Stimulated activated CD4-positive, alpha-beta T cell treated with anti-CD3 and anti-CD28 coated beads, Interleukin-12 subunit alpha, Interleukin-12 subunit beta, amount 100 ng/mL, for 24 hours (primary cell): Measurements from ENCODE around the gene EIF2B4.
A peak's percentile ranks its signal among the peaks of the same experiment; 100 is the strongest.
"Not testable (repeated sequence)": the region's sequence is repeated elsewhere in the genome, so short reads cannot be mapped to it uniquely, and the experiment has no call there.

Experiments used
- DNase-seq, 2 experiments: peaks; one replicate each; pipeline ENCODE4 v3.0.0-alpha.2; 2020; ENCODE audit warnings: low read depth in 2 of 2

Gene EIF2B4

DNA sequence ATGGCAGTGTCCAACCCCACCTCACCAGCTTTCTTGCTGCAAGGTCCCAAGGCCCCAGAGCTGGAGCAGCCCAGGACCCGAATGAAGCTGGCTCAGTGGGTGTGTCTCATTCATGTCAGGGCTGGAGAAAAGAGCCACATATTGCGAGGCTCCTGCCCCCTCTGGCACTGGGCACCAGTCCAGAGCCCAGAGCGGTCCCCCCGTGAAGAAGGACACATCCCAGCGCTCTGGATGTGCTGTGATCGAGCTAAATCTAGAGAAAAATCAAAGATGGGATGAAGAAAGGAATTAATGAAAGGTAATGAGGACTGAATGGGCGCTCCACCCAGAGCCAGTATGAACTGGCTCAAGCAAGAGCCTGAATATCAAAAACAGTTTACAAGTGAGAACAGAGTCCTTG, 34.0 kb downstream of the EIF2B4 start:
- DNase-seq = no peak

- DNase-seq = no peak
Observed at GRCh38 chr2:27335311-27335710, 34.8 kb downstream of the EIF2B4 start.

GRCh38 chr2:27324720-27325119, 45.4 kb downstream of the EIF2B4 start:
- DNase-seq = no peak

- DNase-seq = no peak
Observed at GRCh38 chr2:27323596-27324285, 46.4 kb downstream of the EIF2B4 start.

GRCh38 chr2:27322766-27323595, 47.2 kb downstream of the EIF2B4 start, which contains the start of gene MPV17:
TSS of gene MPV17 (minus strand) at chr2:27323097. CDS start at chr2:27322517, 580 bp downstream.
- peak; percentile 77 to 89 for DNase-seq

- no peak for DNase-seq
Observed at GRCh38 chr2:27322301-27322765, 47.8 kb downstream of the EIF2B4 start.

DNA sequence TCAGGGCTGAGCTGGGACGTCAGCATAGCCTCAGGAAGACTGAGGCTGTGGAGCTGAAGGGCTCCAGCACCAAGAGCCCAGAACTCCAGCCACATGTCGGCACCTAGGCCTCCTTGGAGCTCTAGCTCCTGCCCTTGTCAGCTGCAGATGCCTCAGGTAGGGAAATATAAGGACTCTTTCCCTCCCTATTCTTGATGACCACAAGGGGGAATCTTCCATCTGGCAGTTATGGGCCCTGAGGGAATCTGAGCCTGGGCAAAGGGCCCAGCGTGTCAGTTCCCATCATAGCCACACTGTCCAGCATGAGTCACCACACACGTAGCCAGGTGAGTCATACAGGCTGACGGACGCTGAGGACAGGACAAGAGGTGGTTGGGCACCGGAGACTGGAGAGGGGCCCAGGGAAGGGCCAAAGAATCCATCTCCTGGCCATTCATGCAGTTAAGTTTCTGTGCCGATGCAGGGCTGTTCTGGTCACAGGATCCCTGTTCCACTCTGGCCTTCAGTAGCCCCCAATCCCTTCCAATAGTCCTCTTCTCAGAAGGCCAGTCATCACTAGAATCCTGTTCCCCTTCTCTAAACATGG, 49.1 kb downstream of the EIF2B4 start:
- DNase-seq = no peak

DNA sequence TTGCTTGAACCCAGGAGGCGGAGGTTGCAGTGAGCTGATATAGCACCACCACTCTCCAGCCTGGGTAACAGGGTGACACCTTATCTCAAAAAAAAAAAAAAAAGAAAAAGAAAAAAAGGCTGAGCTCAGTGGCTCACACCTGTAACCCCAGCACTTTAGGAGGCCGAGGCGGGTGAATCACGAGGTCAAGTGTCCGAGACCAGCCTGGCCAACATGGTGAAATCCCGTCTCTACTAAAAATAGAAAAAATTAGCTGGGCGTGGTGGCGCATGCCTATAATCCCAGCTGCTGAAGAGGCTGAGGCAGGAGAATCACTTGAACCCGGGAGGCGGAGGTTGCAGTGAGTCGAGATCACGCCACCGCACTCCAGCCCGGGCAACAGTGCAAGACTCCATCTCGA, 50.3 kb downstream of the EIF2B4 start:
- not testable (repeated sequence) for DNase-seq

DNA sequence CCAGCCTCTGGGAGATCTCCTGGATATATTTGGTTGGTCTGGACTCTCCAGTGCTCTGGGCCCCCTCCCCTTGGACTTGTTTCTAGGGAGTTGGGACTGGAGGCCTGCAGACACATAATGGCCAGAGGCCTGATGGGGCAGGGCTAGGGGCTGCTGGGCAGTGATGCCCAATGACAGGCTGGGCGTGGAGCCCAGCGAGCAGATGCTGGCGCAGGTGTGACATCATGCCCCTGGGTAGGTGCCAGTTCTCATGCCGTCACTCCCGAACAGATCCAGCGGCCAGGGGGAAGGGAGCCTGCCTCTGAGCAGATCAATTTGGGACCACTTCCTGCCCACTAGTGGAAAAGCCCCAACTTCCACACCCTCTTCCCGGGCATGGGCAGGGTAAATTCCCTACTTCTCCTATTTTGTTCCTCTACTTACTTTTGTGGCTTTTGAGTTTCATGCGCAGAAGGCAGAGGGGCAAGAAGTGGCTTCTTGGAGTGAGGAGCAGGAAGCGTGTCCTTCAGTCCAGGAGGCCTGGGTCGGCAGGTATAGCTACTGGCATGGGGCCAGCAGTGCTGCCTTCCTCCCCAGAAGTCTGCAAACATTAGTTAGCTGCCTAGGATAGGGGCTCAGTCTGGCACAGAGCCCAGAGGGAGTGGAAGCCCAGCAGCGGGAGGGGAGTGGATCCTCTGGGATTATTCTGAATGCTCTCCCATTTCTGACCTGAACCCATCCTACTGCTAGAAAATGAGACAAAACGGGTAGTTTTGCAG, 53.3 kb downstream of the EIF2B4 start:
- DNase-seq = no peak

DNA sequence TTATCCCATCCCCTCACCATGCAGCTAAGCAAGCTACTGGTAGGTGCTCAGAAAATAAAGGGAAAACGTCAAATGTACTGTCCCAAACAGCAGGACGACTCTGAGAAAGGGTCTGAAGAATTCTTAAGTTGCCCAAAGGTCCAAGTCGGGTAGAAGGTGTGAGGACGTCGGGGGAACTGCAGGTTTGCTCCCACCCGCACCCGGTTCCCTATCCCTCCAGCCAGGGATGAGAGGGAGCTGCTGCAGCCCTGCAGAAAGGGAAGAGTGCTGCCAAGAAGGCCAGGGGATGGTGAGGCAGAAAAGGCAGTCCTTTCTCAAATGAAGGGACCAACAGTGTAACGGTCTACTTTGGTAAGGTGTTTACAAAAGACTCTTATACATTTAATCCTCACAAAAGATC, 55.0 kb downstream of the EIF2B4 start:
- DNase-seq = no peak

DNA sequence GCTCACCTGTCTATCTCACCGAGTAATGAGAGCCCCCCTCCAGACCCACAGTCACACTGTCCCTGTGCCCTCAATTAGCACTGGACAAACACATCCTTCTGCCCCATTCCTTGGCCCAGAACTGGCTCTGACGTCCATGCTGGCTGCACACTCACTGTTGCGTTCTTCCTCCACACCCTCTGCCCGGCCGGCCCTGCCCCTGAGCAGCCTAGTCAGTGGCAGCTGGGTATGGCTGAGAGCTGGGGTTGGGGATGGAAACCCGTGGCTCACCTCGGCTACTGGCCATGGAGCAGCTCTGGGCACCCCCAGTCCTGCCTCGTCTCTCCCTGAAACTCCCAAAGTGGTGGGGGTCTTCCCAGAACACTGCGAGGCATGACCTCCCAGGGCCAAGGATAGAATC, 55.4 kb downstream of the EIF2B4 start:
- DNase-seq = no peak
